Endothelial cell of coronary artery (primary cell): Measurements from ENCODE around the gene PLXNA1. TPM values are rescaled to one million over a fixed set of nuclear protein-coding genes. Genes with fewer than 3 reads are reported as not detected.

Experiments used
- total RNA-seq: library from RNA; depleted of rRNA; stranded (reverse); fragments of >200 nt; gene quantifications from 2 replicates; pipeline ENCODE4 v1.2.3, GENCODE V29; 2014

Gene PLXNA1
- total RNA-seq, result 34.5 and 44.2 TPM in 2 replicates

DNA sequence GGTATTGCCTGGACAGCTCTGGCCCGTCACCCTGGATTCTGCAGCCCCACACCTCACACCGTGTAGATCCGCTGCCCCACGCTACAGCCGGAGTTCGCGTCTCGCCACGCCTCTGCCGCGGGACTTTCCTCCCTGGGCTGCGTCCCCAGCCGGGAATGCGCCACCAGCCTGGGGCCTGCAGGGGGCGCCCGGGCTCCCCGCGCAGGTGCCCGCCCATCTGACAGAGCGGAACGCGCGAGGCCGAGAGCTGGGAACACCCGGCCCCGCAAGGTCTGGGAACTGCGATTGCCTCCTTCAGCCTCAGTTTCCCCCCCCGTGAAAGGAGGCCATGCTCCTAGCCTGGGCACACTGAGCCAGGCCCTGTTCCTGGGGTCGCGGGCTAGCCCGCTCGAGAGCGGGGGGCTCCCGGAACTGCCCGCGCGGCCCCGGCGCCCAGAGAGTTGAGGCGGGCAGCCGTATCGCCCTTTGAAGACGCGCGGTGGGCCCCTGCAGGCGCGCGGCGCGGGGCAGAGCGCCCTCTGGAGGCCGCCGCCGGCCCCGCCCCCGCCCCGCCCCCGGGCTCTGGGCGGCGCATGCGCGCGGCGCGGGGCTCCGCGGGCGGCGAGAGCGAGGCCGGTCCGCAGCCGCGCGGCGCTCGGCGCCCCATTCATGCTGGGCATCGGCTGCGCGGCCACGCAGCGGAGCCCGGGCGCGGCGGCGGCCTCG is at the start of gene PLXNA1:
PLXNA1 (plus strand) TSS at position 645 of the 705 bp plus-strand sequence. CDS start 5,479 bp downstream, outside the sequence.

Other genes with a start within 250 kb of the PLXNA1 start
- gene PRR23E, start 210.0 kb downstream of the PLXNA1 start, total RNA-seq, result not detected in 2 replicates